RWPE1 (cell line): ENCODE data around the gene CCL1.

Experiments used
- CTCF ChIA-PET: fragments of 350-600 bp; sonication (Branson Sonifier 250); formaldehyde crosslinking; extraction: SDS; loops from one replicate; lab custom pipeline; 2021; lab: Yijun Ruan, JAX
- POLR2A ChIA-PET: fragments of 400-600 bp; formaldehyde crosslinking; extraction: SDS; loops from one replicate; lab custom pipeline; 2020; ENCODE audit warnings: antibody characterized with exemption; ENCODE audit not compliant: low non-redundant PET; lab: Yijun Ruan, JAX
- DNase-seq: peaks from one replicate; pipeline ENCODE4 v3.0.0; 2012; ENCODE audit warnings: low spot score
- H3K27ac ChIP-seq: fragments of 450-650 bp; 2 replicates; pipeline ENCODE4 v1.5.1; 2017
- TF ChIP-seq, protein P1 (sequence below): fragments of 450-650 bp; conservative IDR thresholded peaks from 2 replicates; pipeline ENCODE4 v1.5.1; 2017; ENCODE audit warnings: low read depth, mild to moderate bottlenecking

Gene CCL1

DNA sequence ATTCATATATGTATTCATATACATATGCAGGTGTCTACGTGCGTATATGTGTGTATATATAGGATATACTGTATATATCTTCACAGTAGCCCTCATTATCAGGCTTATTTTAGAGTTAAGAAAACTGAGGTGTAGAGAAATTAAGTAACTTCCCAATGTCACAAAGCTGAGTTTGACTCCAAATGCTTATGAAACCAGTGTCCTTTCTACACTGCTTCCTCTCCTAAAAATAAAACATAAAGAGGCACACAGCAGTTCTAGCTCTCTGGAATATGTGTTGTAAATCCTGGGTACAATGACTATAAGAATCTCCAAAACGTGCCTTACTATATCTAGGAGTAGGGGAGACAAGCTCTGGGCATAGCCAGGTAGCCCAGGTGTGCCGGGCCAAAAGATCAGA, 40.0 kb upstream of the CCL1 start:
- no peak for DNase-seq
- POLR2A ChIA-PET, result no interaction called here
- TF ChIP-seq, protein P1, sequence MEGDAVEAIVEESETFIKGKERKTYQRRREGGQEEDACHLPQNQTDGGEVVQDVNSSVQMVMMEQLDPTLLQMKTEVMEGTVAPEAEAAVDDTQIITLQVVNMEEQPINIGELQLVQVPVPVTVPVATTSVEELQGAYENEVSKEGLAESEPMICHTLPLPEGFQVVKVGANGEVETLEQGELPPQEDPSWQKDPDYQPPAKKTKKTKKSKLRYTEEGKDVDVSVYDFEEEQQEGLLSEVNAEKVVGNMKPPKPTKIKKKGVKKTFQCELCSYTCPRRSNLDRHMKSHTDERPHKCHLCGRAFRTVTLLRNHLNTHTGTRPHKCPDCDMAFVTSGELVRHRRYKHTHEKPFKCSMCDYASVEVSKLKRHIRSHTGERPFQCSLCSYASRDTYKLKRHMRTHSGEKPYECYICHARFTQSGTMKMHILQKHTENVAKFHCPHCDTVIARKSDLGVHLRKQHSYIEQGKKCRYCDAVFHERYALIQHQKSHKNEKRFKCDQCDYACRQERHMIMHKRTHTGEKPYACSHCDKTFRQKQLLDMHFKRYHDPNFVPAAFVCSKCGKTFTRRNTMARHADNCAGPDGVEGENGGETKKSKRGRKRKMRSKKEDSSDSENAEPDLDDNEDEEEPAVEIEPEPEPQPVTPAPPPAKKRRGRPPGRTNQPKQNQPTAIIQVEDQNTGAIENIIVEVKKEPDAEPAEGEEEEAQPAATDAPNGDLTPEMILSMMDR, result no peak
- no peak overlapping the region for H3K27ac ChIP-seq
- CTCF ChIA-PET, result no interaction called here

DNA sequence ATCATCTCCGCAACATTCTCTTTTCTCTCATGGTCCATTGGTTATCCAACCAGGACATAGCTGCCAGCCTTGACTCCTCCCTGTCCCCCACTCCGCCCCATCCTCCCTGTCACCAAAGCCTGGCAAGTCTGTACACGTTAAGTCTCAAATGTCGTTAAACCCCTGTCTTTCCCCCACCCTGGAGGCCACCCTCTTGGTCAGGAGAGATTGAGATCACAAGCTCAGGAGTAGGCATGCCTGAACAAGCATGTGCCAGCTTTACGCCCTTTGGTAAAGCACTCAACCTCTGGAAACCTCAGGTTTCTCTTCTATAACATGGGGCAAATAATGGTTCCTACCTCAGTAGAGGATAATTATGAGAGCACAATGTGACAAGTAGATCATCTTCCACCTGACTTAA, 38.1 kb upstream of the CCL1 start:
- DNase-seq, result no peak
- TF ChIP-seq, protein P1, result no peak
- ChIA-PET CTCF (interaction anchor here (1.7 kb wide), 1 partner anchor 40 kb away, joined by 4 read pairs; no protein-coding TSS in a partner anchor), POLR2A (no interaction called here)
- H3K27ac ChIP-seq, result no peak overlapping the region

DNA sequence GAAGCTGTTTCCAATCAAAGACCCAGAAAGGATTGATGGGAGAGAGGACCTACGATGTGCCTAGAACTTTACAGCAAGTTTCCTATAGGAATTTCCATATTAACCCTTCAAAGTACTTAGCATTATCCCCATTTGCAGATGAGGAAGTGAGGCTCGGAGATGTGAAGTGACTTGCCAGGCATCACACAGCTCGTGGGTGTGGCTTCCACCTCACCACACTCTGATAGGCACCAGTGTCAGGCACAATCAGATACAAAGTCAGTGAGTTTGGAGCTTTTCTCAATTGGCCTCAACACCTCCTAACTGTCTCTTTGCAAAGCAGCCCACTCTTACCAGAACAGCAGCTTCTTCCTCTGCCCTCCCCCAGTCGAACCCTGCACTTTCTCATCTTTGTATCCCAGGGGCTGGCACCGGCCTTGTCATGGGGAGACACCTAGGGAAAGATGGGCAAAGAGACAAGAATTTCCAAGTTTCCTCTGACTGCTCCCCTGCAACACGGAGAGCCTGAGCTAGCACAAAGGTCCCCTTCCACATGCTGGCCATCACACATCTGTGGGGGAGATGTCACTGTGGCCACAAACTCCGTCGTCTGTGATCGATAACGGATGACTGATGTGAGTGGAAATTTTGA, 37.4 kb upstream of the CCL1 start:
- POLR2A ChIA-PET, result no interaction called here
- no peak for DNase-seq
- CTCF ChIA-PET, result interaction anchor here (0.6 to 1.7 kb wide), 3 partner anchors 39 to 229 kb away, joined by 3 to 5 read pairs (median 4); no protein-coding TSS in a partner anchor
- H3K27ac ChIP-seq, result no peak overlapping the region
- TF ChIP-seq, protein P1, result no peak

DNA sequence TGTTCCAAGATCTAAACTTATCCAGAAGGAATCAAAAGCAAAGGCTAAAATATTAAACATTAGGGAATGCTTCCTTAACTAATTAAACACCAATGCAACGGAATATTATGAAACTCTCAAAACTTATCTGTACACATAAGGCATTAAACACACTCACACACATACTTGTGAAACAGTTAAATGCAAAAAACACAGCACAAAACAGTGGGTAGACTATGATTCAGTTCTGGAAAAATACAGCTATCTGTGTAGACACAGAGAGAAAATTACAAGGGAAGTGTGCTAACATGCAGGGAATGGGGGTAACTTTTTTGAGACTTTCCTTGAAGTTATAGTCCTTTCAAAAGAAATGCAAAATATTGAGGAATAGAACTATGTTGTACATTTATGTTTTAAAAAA, 36.7 kb upstream of the CCL1 start:
- no peak for DNase-seq
- TF ChIP-seq, protein P1, result no peak
- no peak overlapping the region for H3K27ac ChIP-seq
- ChIA-PET POLR2A (no interaction called here), CTCF (interaction anchor here (0.6 to 1.6 kb wide), 3 partner anchors 20 to 229 kb away, joined by 3 to 5 read pairs (median 5); no protein-coding TSS in a partner anchor)

DNA sequence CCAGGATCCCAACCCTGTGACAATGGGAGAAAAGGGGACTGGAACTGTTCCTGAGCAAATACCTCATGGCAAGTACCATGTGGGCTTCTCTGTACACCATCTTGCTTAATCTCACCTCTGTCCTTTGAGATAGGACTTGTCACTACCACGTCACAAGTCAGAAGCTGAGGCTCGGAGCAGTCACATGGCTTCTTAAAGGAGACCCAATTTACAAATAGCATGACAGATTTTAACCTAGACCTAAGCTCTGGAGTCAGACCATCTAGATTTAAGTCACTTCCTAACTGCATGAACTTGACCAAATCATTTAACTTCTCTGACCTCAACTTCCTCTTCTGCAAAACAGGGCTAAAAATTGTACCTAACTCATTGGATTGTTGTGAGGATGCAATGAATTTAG, 36.0 kb upstream of the CCL1 start:
- DNase-seq, result no peak
- TF ChIP-seq, protein P1, result no peak
- ChIA-PET CTCF (interaction anchor here (1.3 to 1.6 kb wide), 2 partner anchors 21 to 37 kb away, joined by 5 read pairs; no protein-coding TSS in a partner anchor), POLR2A (no interaction called here)
- H3K27ac ChIP-seq, result no peak overlapping the region

DNA sequence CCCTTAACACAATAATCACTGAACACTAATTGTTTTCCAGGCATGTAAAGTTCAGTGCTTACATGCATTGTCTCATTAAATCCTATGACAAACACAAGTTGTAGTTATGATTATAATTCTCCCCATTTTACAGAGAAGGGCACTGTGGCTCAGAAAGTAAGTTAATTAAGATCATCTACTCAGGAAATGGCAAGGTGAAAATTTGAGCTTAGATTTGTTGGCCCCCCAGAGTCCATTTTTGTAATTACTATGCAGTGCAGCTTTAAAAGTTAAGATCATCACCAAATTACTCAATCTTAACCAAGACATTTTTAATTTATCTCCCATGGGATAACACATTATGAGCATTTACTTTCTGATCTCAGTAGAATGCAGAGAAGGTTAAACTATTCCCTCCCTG, 34.2 kb upstream of the CCL1 start:
- no peak overlapping the region for H3K27ac ChIP-seq
- CTCF ChIA-PET, result interaction anchor here (0.6 to 1.0 kb wide), 3 partner anchors 43 to 1166 kb away, joined by 3 to 6 read pairs (median 5); no protein-coding TSS in a partner anchor
- POLR2A ChIA-PET, result no interaction called here
- TF ChIP-seq, protein P1, result no peak
- no peak for DNase-seq
